ENCODE results near the gene CCL4. TPM values are rescaled to one million over a fixed set of nuclear protein-coding genes. Genes with fewer than 3 reads are reported as not detected.
"Not testable (repeated sequence)": the region's sequence is repeated elsewhere in the genome, so short reads cannot be mapped to it uniquely, and the experiment has no call there.

CCL4 gene
- not detected in 2 replicates for total RNA-seq (2012; rRNA removed)

DNA sequence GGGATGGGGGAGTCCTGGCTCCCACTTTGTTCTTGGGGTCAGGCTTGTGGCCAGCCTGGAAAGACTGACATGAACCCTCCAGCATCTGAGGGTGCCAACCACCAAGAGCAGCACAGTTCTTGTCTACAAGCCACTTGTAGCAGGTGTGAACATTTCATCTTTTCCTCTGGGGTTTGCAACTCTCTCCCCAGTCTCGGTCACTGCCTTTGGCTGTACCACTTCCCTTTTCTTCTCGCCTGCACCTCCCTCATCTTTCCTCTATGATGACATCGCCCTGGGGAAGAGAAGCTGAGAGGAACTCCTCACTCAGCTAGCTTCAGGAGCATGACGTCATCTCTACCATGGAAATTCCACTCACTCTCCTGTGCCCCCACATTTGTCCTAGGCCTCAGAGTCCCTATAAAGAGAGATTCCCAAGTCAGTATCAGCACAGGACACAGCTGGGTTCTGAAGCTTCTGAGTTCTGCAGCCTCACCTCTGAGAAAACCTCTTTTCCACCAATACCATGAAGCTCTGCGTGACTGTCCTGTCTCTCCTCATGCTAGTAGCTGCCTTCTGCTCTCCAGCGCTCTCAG is at the start of gene CCL4:
Gene CCL4 (plus strand): TSS at position 427 of the 575 bp plus-strand sequence. CDS start 79 bp downstream, at position 506.
- not testable (repeated sequence) for H3K27me3 ChIP-seq (ENCODE audit: control insufficient read depth, insufficient read depth, low read length); H3K36me3 ChIP-seq (ENCODE audit: insufficient read depth, low read length); H3K4me2 ChIP-seq (ENCODE audit: low read length); H3K4me3 ChIP-seq (ENCODE audit: low read length); H3K9ac ChIP-seq (ENCODE audit: low read depth, low read length); H3K9me3 ChIP-seq (replicated peaks; ENCODE audit: low read length); H3K4me1 ChIP-seq (ENCODE audit: control insufficient read depth, insufficient read depth, low read length)

DNA sequence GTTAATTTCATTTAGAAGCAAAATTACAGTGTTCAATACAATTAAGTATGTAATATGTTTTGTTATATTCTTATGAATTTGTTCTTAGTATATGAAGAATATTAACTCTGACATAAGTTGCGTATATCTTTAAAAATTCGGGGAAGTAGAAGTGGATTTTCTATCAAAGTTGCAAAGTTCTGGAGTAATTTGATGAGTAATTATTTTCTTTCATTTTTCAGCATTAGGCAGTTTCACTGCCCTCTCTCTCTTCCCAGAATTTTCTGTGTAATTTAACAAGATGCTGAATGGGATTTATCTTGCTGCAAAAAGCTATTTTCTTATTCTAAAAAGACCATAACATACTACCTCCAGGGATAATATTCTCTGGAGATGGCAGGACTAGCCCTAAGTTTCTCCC is 48.5 kb upstream of the CCL4 start:
- Histone ChIP-seq H3K27me3 (ENCODE audit: control insufficient read depth, insufficient read depth, low read length) (no peaks in the 10 kb centered on the region), H3K9ac (ENCODE audit: low read depth, low read length) (no peak overlapping the region), H3K4me2 (ENCODE audit: low read length) (no peak overlapping the region), H3K4me1 (ENCODE audit: control insufficient read depth, insufficient read depth, low read length) (no peaks in the 10 kb centered on the region), H3K36me3 (ENCODE audit: insufficient read depth, low read length) (no peaks in the 10 kb centered on the region), H3K9me3 (replicated peaks; ENCODE audit: low read length) (no peaks in the 10 kb centered on the region), H3K4me3 (ENCODE audit: low read length) (no peak overlapping the region)

DNA sequence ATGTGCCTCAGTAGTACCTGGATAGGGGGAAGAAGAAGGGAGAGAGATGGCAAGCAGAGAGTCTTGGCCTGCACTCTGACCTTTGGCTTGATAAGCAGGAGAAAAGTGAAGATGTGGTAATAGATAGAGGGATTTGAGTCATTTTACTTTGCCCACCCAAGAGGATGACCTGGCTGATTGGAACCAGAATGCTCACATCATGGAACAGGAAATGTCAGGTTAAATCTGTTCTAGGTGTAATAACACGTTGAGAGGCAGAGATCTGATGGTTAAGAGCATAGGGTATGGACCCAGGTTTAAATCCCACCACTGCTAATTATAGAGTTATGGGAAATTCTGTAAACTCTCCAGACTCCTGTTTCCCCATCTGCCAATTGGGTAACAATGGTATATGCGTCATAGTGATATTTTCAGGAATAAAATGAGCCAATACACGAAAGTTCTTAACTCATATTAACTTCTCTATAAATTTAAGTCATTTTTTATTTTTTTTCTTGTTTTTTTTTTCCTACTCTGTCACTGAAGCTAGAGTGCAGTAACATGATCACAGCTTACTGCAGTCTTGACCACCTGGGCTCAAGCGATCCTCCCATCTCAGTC is 47.6 kb upstream of the CCL4 start:
- no peaks in the 10 kb centered on the region for H3K36me3 ChIP-seq (ENCODE audit: insufficient read depth, low read length)
- no peaks in the 10 kb centered on the region for H3K4me1 ChIP-seq (ENCODE audit: control insufficient read depth, insufficient read depth, low read length)
- H3K9ac ChIP-seq (ENCODE audit: low read depth, low read length): no peak overlapping the region
- H3K4me2 ChIP-seq (ENCODE audit: low read length): no peak overlapping the region
- no peaks in the 10 kb centered on the region for H3K9me3 ChIP-seq (replicated peaks; ENCODE audit: low read length)
- no peaks in the 10 kb centered on the region for H3K27me3 ChIP-seq (ENCODE audit: control insufficient read depth, insufficient read depth, low read length)
- no peak overlapping the region for H3K4me3 ChIP-seq (ENCODE audit: low read length)

DNA sequence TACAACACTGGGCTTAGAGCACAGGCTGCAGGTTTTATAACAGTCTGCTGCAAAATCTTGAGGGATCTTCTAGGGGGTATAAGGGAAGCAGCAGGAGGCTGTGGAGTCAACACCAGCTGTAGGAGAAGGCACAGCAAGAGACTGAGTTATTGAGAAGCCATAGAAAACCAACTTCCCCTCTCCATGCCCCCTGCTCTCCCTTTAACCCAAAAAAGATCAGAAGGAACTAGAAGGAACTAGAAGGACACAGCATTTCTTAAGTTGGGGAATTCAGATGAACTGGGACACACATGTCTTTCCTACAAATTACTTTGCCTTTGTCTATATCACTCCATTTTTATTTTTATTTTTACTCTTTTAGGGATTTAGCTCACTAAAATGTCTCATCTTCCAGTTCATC is 45.7 kb upstream of the CCL4 start:
- no peak overlapping the region for H3K9ac ChIP-seq (ENCODE audit: low read depth, low read length)
- H3K36me3 ChIP-seq (ENCODE audit: insufficient read depth, low read length): no peaks in the 10 kb centered on the region
- H3K4me3 ChIP-seq (ENCODE audit: low read length): no peak overlapping the region

DNA sequence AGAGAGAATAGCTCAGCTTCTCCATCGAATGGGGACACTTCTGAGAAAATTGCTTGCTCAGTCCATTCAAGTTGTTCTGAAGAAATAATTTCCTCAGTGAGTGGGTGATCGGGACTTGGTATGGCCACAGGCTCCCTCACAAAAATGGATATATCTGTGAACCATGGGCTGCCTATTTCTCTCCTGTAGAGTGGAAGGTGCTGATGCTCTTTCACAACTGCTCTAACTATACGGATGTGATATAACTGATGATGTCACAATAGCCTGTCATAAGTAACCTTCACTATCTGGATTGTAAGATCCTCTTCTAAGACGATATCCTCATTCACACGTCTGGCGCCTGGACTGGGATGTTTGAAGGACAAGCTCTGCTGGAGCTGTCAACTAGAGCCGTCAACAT is 44.2 kb upstream of the CCL4 start:
- no peaks in the 10 kb centered on the region for H3K4me1 ChIP-seq (ENCODE audit: control insufficient read depth, insufficient read depth, low read length)

More for the DNA sequence above, 45.7 kb upstream of the CCL4 start:
- H3K9me3 ChIP-seq (replicated peaks; ENCODE audit: low read length): no peaks in the 10 kb centered on the region
- H3K4me1 ChIP-seq (ENCODE audit: control insufficient read depth, insufficient read depth, low read length): no peaks in the 10 kb centered on the region
- no peak overlapping the region for H3K4me2 ChIP-seq (ENCODE audit: low read length)
- no peaks in the 10 kb centered on the region for H3K27me3 ChIP-seq (ENCODE audit: control insufficient read depth, insufficient read depth, low read length)

DNA sequence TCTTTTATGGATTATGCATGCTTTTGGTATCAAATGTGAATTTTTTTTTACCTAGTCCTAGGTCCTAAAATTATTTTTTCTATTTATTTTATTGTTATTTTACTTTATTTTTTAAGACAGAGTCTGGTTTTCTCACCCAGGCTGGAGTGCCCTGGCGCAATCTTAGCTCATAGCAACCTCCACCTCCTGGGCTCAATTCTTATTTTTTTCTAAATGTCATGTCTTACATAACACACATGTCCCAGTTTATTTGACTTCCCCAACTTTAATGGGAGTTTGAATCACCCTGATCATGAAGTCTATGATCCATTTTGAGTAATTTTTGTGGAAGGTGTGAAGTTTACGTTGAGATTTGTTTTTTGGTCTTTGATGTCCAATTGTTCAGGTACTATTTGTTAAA is 42.8 kb upstream of the CCL4 start:
- H3K36me3 ChIP-seq (ENCODE audit: insufficient read depth, low read length): no peaks in the 10 kb centered on the region
- H3K4me3 ChIP-seq (ENCODE audit: low read length): no peak overlapping the region
- H3K27me3 ChIP-seq (ENCODE audit: control insufficient read depth, insufficient read depth, low read length): no peaks in the 10 kb centered on the region
- no peak overlapping the region for H3K4me2 ChIP-seq (ENCODE audit: low read length)
- no peaks in the 10 kb centered on the region for H3K4me1 ChIP-seq (ENCODE audit: control insufficient read depth, insufficient read depth, low read length)
- no peak overlapping the region for H3K9ac ChIP-seq (ENCODE audit: low read depth, low read length)
- H3K9me3 ChIP-seq (replicated peaks; ENCODE audit: low read length): no peaks in the 10 kb centered on the region

More for the DNA sequence above, 44.2 kb upstream of the CCL4 start:
- no peaks in the 10 kb centered on the region for H3K9me3 ChIP-seq (replicated peaks; ENCODE audit: low read length)
- no peak overlapping the region for H3K4me2 ChIP-seq (ENCODE audit: low read length)
- no peaks in the 10 kb centered on the region for H3K27me3 ChIP-seq (ENCODE audit: control insufficient read depth, insufficient read depth, low read length)
- H3K9ac ChIP-seq (ENCODE audit: low read depth, low read length): no peak overlapping the region
- H3K36me3 ChIP-seq (ENCODE audit: insufficient read depth, low read length): no peaks in the 10 kb centered on the region
- no peak overlapping the region for H3K4me3 ChIP-seq (ENCODE audit: low read length)

DNA sequence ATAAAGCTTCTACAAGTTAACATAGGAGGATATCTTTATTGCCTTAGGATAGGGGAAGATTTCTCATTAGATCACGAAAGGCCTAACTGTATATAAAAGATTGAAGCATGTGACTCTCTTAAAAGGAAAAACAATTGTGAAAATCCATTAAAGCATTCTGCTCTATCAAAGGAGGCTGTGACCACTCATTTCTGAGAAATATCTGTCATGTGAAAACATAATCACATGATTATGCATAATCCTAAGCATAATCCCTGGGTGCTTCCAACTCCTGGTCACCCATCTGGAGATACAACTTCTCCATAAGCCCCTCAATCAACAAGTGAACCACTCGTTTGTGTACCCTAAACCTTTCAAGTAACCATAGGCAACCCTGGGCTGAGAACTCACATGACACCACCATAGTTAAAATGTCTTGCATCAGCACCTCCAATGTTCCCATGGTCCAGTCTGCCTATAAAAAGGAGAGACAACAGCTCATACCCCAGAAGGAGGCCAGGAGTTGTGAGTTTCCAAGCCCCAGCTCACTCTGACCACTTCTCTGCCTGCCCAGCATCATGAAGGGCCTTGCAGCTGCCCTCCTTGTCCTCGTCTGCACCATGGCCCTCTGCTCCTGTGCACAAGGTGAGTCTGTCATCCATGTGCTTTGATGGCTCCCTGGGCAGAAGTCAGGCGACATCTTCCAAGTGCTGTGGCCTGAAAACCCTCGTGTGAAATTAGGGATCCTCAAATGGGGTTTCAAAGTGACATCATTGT is 39.7 kb upstream of the CCL4 start, which contains the start of gene CCL18:
Gene CCL18 (plus strand): TSS at position 487 of the 756 bp plus-strand sequence. CDS start 71 bp downstream, at position 558.
- H3K9me3 ChIP-seq (replicated peaks; ENCODE audit: low read length): no peaks in the 10 kb centered on the region

DNA sequence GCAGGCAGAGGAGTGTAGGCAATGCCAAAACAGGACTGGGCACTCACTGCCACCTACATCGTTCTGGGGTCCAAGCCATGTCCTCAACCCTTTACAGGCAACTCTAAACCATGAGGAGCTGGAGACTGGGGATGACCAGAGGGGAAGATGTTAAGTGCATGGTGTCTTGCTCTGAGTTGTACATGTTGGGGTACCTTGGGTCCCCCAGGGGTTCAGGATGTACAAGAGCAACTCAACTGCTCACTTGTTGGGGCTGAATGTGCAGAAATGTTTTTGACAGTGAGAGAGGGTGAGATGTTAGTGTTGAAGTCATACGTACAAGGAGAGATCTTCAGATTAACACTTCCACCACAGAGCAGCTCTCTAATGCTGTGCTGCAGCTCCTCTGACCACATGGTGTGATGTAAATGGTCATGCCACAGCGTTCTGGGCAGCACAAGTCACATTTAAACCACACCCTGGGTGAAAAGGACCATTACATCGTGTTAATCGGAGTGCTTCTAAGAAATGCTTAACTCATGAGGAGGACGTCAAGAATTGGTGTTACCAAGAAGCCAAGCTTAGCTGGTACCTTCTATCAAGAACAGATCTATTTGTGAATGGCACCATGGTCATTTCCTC is 37.2 kb upstream of the CCL4 start:
- Histone ChIP-seq H3K36me3 (ENCODE audit: insufficient read depth, low read length) (no peaks in the 10 kb centered on the region), H3K4me2 (ENCODE audit: low read length) (no peak overlapping the region), H3K9me3 (replicated peaks; ENCODE audit: low read length) (no peaks in the 10 kb centered on the region), H3K9ac (ENCODE audit: low read depth, low read length) (no peak overlapping the region), H3K27me3 (ENCODE audit: control insufficient read depth, insufficient read depth, low read length) (no peaks in the 10 kb centered on the region), H3K4me3 (ENCODE audit: low read length) (no peak overlapping the region), H3K4me1 (ENCODE audit: control insufficient read depth, insufficient read depth, low read length) (no peaks in the 10 kb centered on the region)

More for the DNA sequence above, 39.7 kb upstream of the CCL4 start, which contains the start of gene CCL18:
- no peaks in the 10 kb centered on the region for H3K36me3 ChIP-seq (ENCODE audit: insufficient read depth, low read length)
- no peak within 1 kb of the TSS for H3K4me3 ChIP-seq (ENCODE audit: low read length)
- no peak within 1 kb of the TSS for H3K9ac ChIP-seq (ENCODE audit: low read depth, low read length)
- no peaks in the 10 kb centered on the region for H3K27me3 ChIP-seq (ENCODE audit: control insufficient read depth, insufficient read depth, low read length)
- H3K4me1 ChIP-seq (ENCODE audit: control insufficient read depth, insufficient read depth, low read length): no peaks in the 10 kb centered on the region
- H3K4me2 ChIP-seq (ENCODE audit: low read length): no peak within 1 kb of the TSS

DNA sequence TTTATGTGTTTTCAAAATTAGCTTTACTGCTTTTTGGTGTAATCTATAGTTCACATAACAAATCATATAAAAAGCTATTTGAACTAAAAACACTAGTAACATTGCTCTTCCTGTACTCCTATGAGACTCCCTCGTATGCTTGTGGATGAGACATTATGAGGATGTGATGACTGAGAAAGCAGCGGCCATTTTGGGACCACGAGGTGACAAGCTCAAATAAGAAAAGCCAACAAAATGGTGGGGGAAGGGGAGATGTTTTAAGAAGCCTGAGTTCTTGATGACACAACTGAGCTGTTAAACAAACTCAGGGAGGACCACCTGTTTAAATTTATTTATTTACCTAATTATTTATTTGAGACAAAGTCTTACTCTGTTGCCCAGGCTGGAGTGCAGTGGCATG is 35.1 kb upstream of the CCL4 start:
- Histone ChIP-seq H3K9me3 (replicated peaks; ENCODE audit: low read length) (no peaks in the 10 kb centered on the region), H3K4me2 (ENCODE audit: low read length) (no peak overlapping the region), H3K9ac (ENCODE audit: low read depth, low read length) (no peak overlapping the region), H3K27me3 (ENCODE audit: control insufficient read depth, insufficient read depth, low read length) (peaks cover 6% of the 10 kb centered on the region), H3K36me3 (ENCODE audit: insufficient read depth, low read length) (no peaks in the 10 kb centered on the region), H3K4me1 (ENCODE audit: control insufficient read depth, insufficient read depth, low read length) (no peaks in the 10 kb centered on the region), H3K4me3 (ENCODE audit: low read length) (no peak overlapping the region)

DNA sequence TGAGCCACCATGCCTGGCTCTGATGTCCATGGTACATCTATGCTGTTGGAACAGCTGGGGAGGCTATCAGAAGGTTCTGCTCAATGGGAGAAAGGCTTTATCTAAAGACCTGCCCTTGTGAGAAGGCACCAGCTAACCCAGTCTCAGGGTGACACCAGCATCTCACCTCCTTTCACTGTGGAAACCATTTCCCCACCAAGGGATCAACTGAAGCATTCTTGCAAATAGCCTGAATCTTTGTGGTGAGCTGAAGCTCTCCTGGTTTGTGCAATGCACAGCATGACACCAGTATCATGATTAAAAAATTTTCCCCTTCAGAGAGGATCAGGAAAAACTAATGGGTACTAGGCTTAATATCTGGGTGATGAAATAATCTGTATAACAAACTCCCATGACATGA is 34.5 kb upstream of the CCL4 start:
- Histone ChIP-seq H3K36me3 (ENCODE audit: insufficient read depth, low read length) (no peaks in the 10 kb centered on the region), H3K9me3 (replicated peaks; ENCODE audit: low read length) (no peaks in the 10 kb centered on the region), H3K9ac (ENCODE audit: low read depth, low read length) (no peak overlapping the region), H3K4me2 (ENCODE audit: low read length) (no peak overlapping the region), H3K4me3 (ENCODE audit: low read length) (no peak overlapping the region), H3K27me3 (ENCODE audit: control insufficient read depth, insufficient read depth, low read length) (peaks cover 6% of the 10 kb centered on the region), H3K4me1 (ENCODE audit: control insufficient read depth, insufficient read depth, low read length) (no peaks in the 10 kb centered on the region)

DNA sequence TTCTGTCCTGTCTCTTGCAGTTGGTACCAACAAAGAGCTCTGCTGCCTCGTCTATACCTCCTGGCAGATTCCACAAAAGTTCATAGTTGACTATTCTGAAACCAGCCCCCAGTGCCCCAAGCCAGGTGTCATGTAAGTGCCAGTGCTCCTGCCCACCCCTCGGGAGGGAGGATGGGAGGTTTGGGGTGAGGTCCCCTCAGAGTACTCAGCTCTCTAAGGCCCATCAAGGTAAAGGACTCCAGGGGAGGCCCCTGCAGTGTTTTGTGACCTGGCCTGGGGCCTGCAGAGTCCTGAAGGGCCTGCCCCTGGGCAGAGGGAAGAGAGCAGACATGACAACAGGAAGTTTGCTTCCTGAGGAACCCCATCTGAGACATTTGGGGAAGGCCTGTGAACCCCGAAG is 33.2 kb upstream of the CCL4 start:
- H3K4me1 ChIP-seq (ENCODE audit: control insufficient read depth, insufficient read depth, low read length): no peaks in the 10 kb centered on the region
- no peak overlapping the region for H3K4me2 ChIP-seq (ENCODE audit: low read length)
- H3K36me3 ChIP-seq (ENCODE audit: insufficient read depth, low read length): no peaks in the 10 kb centered on the region
- no peak overlapping the region for H3K4me3 ChIP-seq (ENCODE audit: low read length)
- no peak overlapping the region for H3K9ac ChIP-seq (ENCODE audit: low read depth, low read length)
- no peaks in the 10 kb centered on the region for H3K9me3 ChIP-seq (replicated peaks; ENCODE audit: low read length)
- peaks cover 6% of the 10 kb centered on the region for H3K27me3 ChIP-seq (ENCODE audit: control insufficient read depth, insufficient read depth, low read length)
